Sigmoid colon (tissue), 7 donors: ENCODE results near the gene HDAC4. TPM values are rescaled to one million over a fixed set of nuclear protein-coding genes. Genes with fewer than 3 reads are reported as not detected.
A peak's percentile ranks its signal among the peaks of the same experiment; 100 is the strongest.

Experiments used
- DNase-seq: peaks from one replicate; pipeline ENCODE4 v3.0.0-alpha.2; 2019
- H3K27ac ChIP-seq, 4 donors: fragments of 200-600 bp; sonication (generic); one replicate each; pipeline ENCODE4 v1.5.1; 2016 to 2019; ENCODE audit warnings: mild to moderate bottlenecking in 1 of 4
- H3K27me3 ChIP-seq, 3 donors: fragments of 200-600 bp; sonication (generic); one replicate each; pipeline ENCODE4 v1.5.1; 2019; ENCODE audit warnings: mild to moderate bottlenecking in 1 of 3
- H3K36me3 ChIP-seq, 4 donors: fragments of 200-600 bp; sonication (generic); one replicate each; pipeline ENCODE4 v1.5.1; 2016 to 2019
- H3K4me1 ChIP-seq, 4 donors: fragments of 200-600 bp; sonication (generic); one replicate each; pipeline ENCODE4 v1.5.1; 2017 to 2019
- H3K4me3 ChIP-seq, 4 donors: fragments of 200-600 bp; sonication (generic); one replicate each; pipeline ENCODE4 v1.5.1; 2017 to 2019; ENCODE audit warnings: mild to moderate bottlenecking in 2 of 4, moderate library complexity in 1 of 4
- H3K9me3 ChIP-seq, 4 donors: fragments of 200-600 bp in 3 of 4; sonication (generic) in 3 of 4; one replicate each; pipeline versions ENCODE4 v1.5.1 to v1.6.1; 2013 to 2019
- CTCF ChIP-seq, 4 experiments: fragments of 450-650 bp in 3 of 4; fragments of 200-600 bp in 1 of 4; IDR thresholded peaks; one replicate each; pipeline ENCODE4 v1.5.1; 2016 to 2019; ENCODE audit warnings: antibody characterized with exemption in 4 of 4, mild to moderate bottlenecking in 3 of 4, moderate library complexity in 2 of 4
- EP300 ChIP-seq, 4 donors: sonication (generic); formaldehyde crosslinking; IDR thresholded peaks; one replicate each; pipeline ENCODE4 v1.6.1; 2017; ENCODE audit warnings: antibody characterized with exemption in 4 of 4
- POLR2A ChIP-seq, 2 donors: fragments of 450-650 bp; IDR thresholded peaks; one replicate each; pipeline ENCODE4 v1.6.1; 2016; ENCODE audit warnings: antibody characterized with exemption in 2 of 2, mild to moderate bottlenecking in 2 of 2, moderate library complexity in 2 of 2
- POLR2AphosphoS5 ChIP-seq, 4 donors: sonication (generic); formaldehyde crosslinking; IDR thresholded peaks; one replicate each; pipeline ENCODE4 v1.6.1; 2017; ENCODE audit warnings: antibody characterized with exemption in 4 of 4
- WGBS, 2 donors: extraction: QIAGEN DNeasy Blood & Tissue Kit; methylation state at CpG; one replicate each; pipeline ENCODE4 v1.1.7; 2013; 5-methylcytosine and 5-hydroxymethylcytosine counted together
- intact Hi-C: fragments of 100-400 bp; cut with DNase I; formaldehyde crosslinking; loops from one replicate; pipeline ENCODE4 v1.15.1; 2023
- polyA plus RNA-seq, 3 donors: library from polyadenylated mRNA; stranded (reverse); fragments of 200-250 nt; gene quantifications; one replicate each; pipeline ENCODE4 v1.2.3, GENCODE V29; 2013
- total RNA-seq, 4 donors: library from RNA; depleted of rRNA; stranded (reverse); fragments of >200 nt; gene quantifications; one replicate each; pipeline ENCODE4 v1.1.0, GENCODE V29; 2016
- donor health status: healthy with polysubstance abuse.
- donor health status: Bipolar disorder and iron deficiency.
- donor health status: healthy.

Gene HDAC4
- total and polyA plus RNA-seq, 7 donors, result 1.8 to 196 (median 77.0) TPM

- peak; percentile 43 for DNase-seq
- Histone ChIP-seq H3K27ac (no peak overlapping the region), H3K4me3 (no peak overlapping the region), H3K4me1 (no peaks in the 10 kb centered on the region), H3K27me3 (no peaks in the 10 kb centered on the region), H3K9me3 (peaks cover 0 to 2% (median 0%) of the 10 kb centered on the region in 4 donors), H3K36me3 (peaks cover 35 to 87% (median 43%) of the 10 kb centered on the region in 4 donors)
- intact Hi-C loops, result no loop called here
- no peak for TF ChIP-seq POLR2AphosphoS5 (IDR thresholded peaks at IDR 0.05)
- TF ChIP-seq POLR2A (IDR thresholded peaks at IDR 0.05), result no peak
- no peak for TF ChIP-seq CTCF (IDR thresholded peaks at IDR 0.05)
- TF ChIP-seq EP300 (IDR thresholded peaks at IDR 0.05), result no peak
- WGBS, 2 donors, result 93 to 95% methylated on average over 19 of the region's 19 CpGs
These were observed 348.9 kb downstream of the HDAC4 start for GRCh38 chr2:239051891-239052445.

GRCh38 chr2:239050252-239050649 is 350.6 kb downstream of the HDAC4 start:
- Histone ChIP-seq H3K4me1 (no peaks in the 10 kb centered on the region), H3K27ac (no peak overlapping the region), H3K9me3 (peaks cover 0 to 2% (median 0%) of the 10 kb centered on the region in 4 donors), H3K4me3 (no peak overlapping the region), H3K27me3 (no peaks in the 10 kb centered on the region), H3K36me3 (peaks cover 31 to 70% (median 39%) of the 10 kb centered on the region in 4 donors)
- peak; percentile 40 for DNase-seq
- WGBS, 2 donors, result 96 to 98% methylated on average over 3 of the region's 3 CpGs
- intact Hi-C loops, result no loop called here
- TF ChIP-seq POLR2AphosphoS5 (IDR thresholded peaks at IDR 0.05), result no peak
- TF ChIP-seq CTCF (IDR thresholded peaks at IDR 0.05), result no peak
- TF ChIP-seq EP300 (IDR thresholded peaks at IDR 0.05), result no peak
- TF ChIP-seq POLR2A (IDR thresholded peaks at IDR 0.05), result no peak

GRCh38 chr2:239049421-239050251 is 351.2 kb downstream of the HDAC4 start:
- H3K4me3 ChIP-seq, result no peak overlapping the region
- H3K36me3 ChIP-seq, result peaks cover 29 to 64% (median 33%) of the 10 kb centered on the region in 4 donors
- intact Hi-C loops, result no loop called here
- WGBS, 2 donors, result 93 to 95% methylated on average over 28 of the region's 28 CpGs
- H3K4me1 ChIP-seq, result no peaks in the 10 kb centered on the region
- TF ChIP-seq POLR2A (IDR thresholded peaks at IDR 0.05), result no peak
- no peak for TF ChIP-seq CTCF (IDR thresholded peaks at IDR 0.05)
- no peak overlapping the region for H3K27ac ChIP-seq
- peaks cover 0 to 2% (median 0%) of the 10 kb centered on the region in 4 donors for H3K9me3 ChIP-seq
- no peaks in the 10 kb centered on the region for H3K27me3 ChIP-seq
- DNase-seq, result peak; percentile 40

GRCh38 chr2:239048736-239049135 is 352.1 kb downstream of the HDAC4 start:
- Histone ChIP-seq H3K27me3 (no peaks in the 10 kb centered on the region), H3K4me3 (no peak overlapping the region), H3K4me1 (no peaks in the 10 kb centered on the region), H3K27ac (no peak overlapping the region), H3K36me3 (peaks cover 20 to 55% (median 24%) of the 10 kb centered on the region in 4 donors), H3K9me3 (peaks cover 0 to 2% (median 0%) of the 10 kb centered on the region in 4 donors)
- DNase-seq, result peak; percentile 4
- 87 to 89% methylated on average over 16 of the region's 16 CpGs for WGBS, 2 donors
- intact Hi-C loops, result no loop called here
- TF ChIP-seq POLR2AphosphoS5 (IDR thresholded peaks at IDR 0.05) (no peak), CTCF (IDR thresholded peaks at IDR 0.05) (no peak), POLR2A (IDR thresholded peaks at IDR 0.05) (no peak), EP300 (IDR thresholded peaks at IDR 0.05) (no peak)
